Smooth muscle cell (in vitro differentiated cells): ENCODE results near the gene CNN3. TPM values are rescaled to one million over a fixed set of nuclear protein-coding genes. Genes with fewer than 3 reads are reported as not detected.
A peak's percentile ranks its signal among the peaks of the same experiment; 100 is the strongest.

Experiments
- DNase-seq: peaks from one replicate; lab custom pipeline; 2025; ENCODE audit not compliant: unreplicated experiment; lab: John Stamatoyannopoulos, UW
- H2AFZ ChIP-seq: fragments of 200-600 bp; sonication (generic); 2 replicates; pipeline ENCODE4 v1.6.0; 2016; ENCODE audit warnings: antibody characterized with exemption, low read depth, mild to moderate bottlenecking
- H3F3A ChIP-seq: fragments of 200-600 bp; sonication (generic); 2 replicates; pipeline ENCODE4 v1.6.0; 2017; ENCODE audit warnings: antibody characterized with exemption, low read depth
- H3K27ac ChIP-seq: fragments of 200-600 bp; sonication (generic); 2 replicates; pipeline ENCODE4 v1.5.1; 2016; ENCODE audit warnings: low read depth, mild to moderate bottlenecking
- H3K27me3 ChIP-seq: fragments of 200-600 bp; sonication (generic); 2 replicates; pipeline ENCODE4 v1.6.1; 2016; ENCODE audit warnings: low read depth, mild to moderate bottlenecking
- H3K36me3 ChIP-seq: fragments of 200-600 bp; sonication (generic); 2 replicates; pipeline ENCODE4 v1.5.1; 2016; ENCODE audit warnings: low read depth
- H3K4me1 ChIP-seq: fragments of 200-600 bp; sonication (generic); 2 replicates; pipeline ENCODE4 v1.5.1; 2016; ENCODE audit warnings: low read depth
- H3K4me2 ChIP-seq: fragments of 200-600 bp; sonication (generic); 2 replicates; pipeline ENCODE4 v1.6.0; 2016; ENCODE audit warnings: mild to moderate bottlenecking
- H3K4me3 ChIP-seq: fragments of 200-600 bp; sonication (generic); 2 replicates; pipeline ENCODE4 v1.5.1; 2016; ENCODE audit warnings: mild to moderate bottlenecking
- H3K79me2 ChIP-seq: fragments of 200-600 bp; sonication (generic); 2 replicates; pipeline ENCODE4 v1.6.0; 2016; ENCODE audit warnings: low read depth, mild to moderate bottlenecking
- H3K9ac ChIP-seq: fragments of 200-600 bp; sonication (generic); 2 replicates; pipeline ENCODE4 v1.6.0; 2016; ENCODE audit warnings: low read depth
- H3K9me3 ChIP-seq: fragments of 200-600 bp; sonication (generic); replicated peaks from 2 replicates; pipeline ENCODE4 v1.5.1; 2016; ENCODE audit warnings: low read depth
- H4K20me1 ChIP-seq: fragments of 200-600 bp; sonication (generic); 2 replicates; pipeline ENCODE4 v1.6.0; 2016; ENCODE audit warnings: low read depth
- CTCF ChIP-seq: fragments of 200-600 bp; sonication (generic); IDR thresholded peaks from 2 replicates; pipeline ENCODE4 v1.5.1; 2017; ENCODE audit warnings: borderline replicate concordance, mild to moderate bottlenecking, antibody characterized with exemption; ENCODE audit not compliant: insufficient read depth, poor library complexity, severe bottlenecking
- WGBS: methylation state at CpG from one replicate; pipeline ENCODE4 v1.1.7; 2016; ENCODE audit warnings: low lambda C conversion rate; 5-methylcytosine and 5-hydroxymethylcytosine counted together
- polyA plus RNA-seq: library from polyadenylated mRNA; unstranded; fragments of >200 nt; fragmentation: Nextera tagmentation; extraction: Ambion mirVana; gene quantifications from 2 replicates; pipeline ENCODE4 v1.2.1, GENCODE V29; 2016
- total RNA-seq: library from RNA; depleted of rRNA; stranded (reverse); fragments of >200 nt; gene quantifications from 2 replicates; pipeline ENCODE4 v1.2.3, GENCODE V29; 2014

The CNN3 gene
- total and polyA plus RNA-seq, 2 experiments from 2014 or later: 467 to 633 TPM

- no peak overlapping the region for H2AFZ ChIP-seq
- no peak overlapping the region for H3K4me2 ChIP-seq
- H3K36me3 ChIP-seq: no peaks in the 10 kb centered on the region
- 93% methylated on average over 1 of the region's 1 CpG for WGBS
- no peak overlapping the region for H3K9ac ChIP-seq
- H3F3A ChIP-seq: peaks cover 9% of the 10 kb centered on the region
- no peaks in the 10 kb centered on the region for H4K20me1 ChIP-seq
- no peak for DNase-seq
- H3K27ac ChIP-seq: no peak overlapping the region
- no peak overlapping the region for H3K4me3 ChIP-seq
- H3K27me3 ChIP-seq: no peaks in the 10 kb centered on the region
- H3K4me1 ChIP-seq: peaks cover 25% of the 10 kb centered on the region
- H3K9me3 ChIP-seq: no peaks in the 10 kb centered on the region
- no peaks in the 10 kb centered on the region for H3K79me2 ChIP-seq
- no peak for TF ChIP-seq CTCF
Observed at GRCh38 chr1:94937820-94938219, 10.9 kb upstream of the CNN3 start.

DNA sequence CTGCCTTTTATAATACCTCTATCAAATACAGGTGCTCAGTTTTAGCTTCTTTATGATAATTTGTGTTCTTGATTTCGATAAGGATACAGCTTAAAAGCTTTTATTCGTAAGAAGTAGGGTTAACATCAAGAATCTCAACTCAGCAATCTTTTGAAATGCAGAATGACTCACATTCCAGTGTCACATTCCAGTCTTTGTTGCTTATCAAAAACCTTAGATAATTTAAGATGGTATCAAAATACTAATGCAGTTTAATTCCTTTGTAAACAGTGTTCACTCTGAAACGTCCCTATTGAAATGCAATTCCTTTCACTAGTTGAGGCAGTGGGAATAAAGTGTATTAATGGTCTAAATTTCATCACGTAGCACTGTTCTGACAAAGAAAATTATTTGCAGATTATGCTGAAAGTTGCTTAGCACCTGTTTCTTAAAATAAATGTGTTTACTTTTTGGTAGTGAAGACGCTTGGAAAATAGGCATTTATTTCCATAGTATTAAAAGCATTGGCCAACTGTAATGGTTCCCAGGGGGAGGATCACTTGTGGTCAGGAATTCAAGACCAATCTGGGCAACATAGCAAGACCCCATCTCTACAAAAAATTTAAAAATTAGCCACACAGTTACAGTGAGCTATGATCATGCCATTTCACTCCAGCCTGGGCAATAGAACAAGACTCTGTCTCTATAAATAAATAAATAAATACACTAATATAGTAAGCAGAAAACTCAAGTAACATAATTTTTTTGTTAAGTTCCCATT is 10.1 kb upstream of the CNN3 start:
- H3K9ac ChIP-seq: no peak overlapping the region
- peaks cover 9% of the 10 kb centered on the region for H3F3A ChIP-seq
- no peak for TF ChIP-seq CTCF
- no peaks in the 10 kb centered on the region for H3K27me3 ChIP-seq
- H3K27ac ChIP-seq: peak overlapping the region; percentile 8
- H3K9me3 ChIP-seq: no peaks in the 10 kb centered on the region
- H3K4me3 ChIP-seq: no peak overlapping the region
- no peak for DNase-seq
- no peaks in the 10 kb centered on the region for H3K79me2 ChIP-seq
- no peaks in the 10 kb centered on the region for H3K36me3 ChIP-seq
- WGBS: 36% methylated on average over 5 of the region's 5 CpGs
- H3K4me1 ChIP-seq: peaks cover 25% of the 10 kb centered on the region
- no peaks in the 10 kb centered on the region for H4K20me1 ChIP-seq
- H2AFZ ChIP-seq: no peak overlapping the region
- peak overlapping the region; percentile 31 for H3K4me2 ChIP-seq

- no peak for DNase-seq
- Histone ChIP-seq H3K79me2 (peaks cover 5% of the 10 kb centered on the region), H3K27ac (peak overlapping the region; percentile 12), H3K36me3 (no peaks in the 10 kb centered on the region), H3F3A (peaks cover 9% of the 10 kb centered on the region), H3K9ac (no peak overlapping the region), H3K4me2 (peak overlapping the region; percentile 3), H3K9me3 (no peaks in the 10 kb centered on the region), H4K20me1 (no peaks in the 10 kb centered on the region), H3K4me1 (peaks cover 26% of the 10 kb centered on the region), H2AFZ (no peak overlapping the region), H3K27me3 (no peaks in the 10 kb centered on the region), H3K4me3 (no peak overlapping the region)
- no peak for TF ChIP-seq CTCF
- WGBS: 89% methylated on average over 1 of the region's 1 CpG
Observed at GRCh38 chr1:94935476-94935875, 8.6 kb upstream of the CNN3 start.

- Histone ChIP-seq H3K27me3 (no peaks in the 10 kb centered on the region), H4K20me1 (no peaks in the 10 kb centered on the region), H3K27ac (peak overlapping the region; percentile 12), H3K4me2 (no peak overlapping the region), H3K9ac (no peak overlapping the region), H3K4me3 (no peak overlapping the region), H3K36me3 (no peaks in the 10 kb centered on the region), H3K4me1 (peaks cover 30% of the 10 kb centered on the region), H3K9me3 (no peaks in the 10 kb centered on the region), H3F3A (peaks cover 9% of the 10 kb centered on the region), H2AFZ (no peak overlapping the region), H3K79me2 (peaks cover 10% of the 10 kb centered on the region)
- WGBS: 84% methylated on average over 1 of the region's 1 CpG
- DNase-seq: no peak
- no peak for TF ChIP-seq CTCF
Observed at GRCh38 chr1:94935034-94935433, 8.1 kb upstream of the CNN3 start.
